ENCODE measurements around the gene LOXHD1.

The LOXHD1 gene

GRCh38 chr18:46627136-46627535, 29.9 kb downstream of the LOXHD1 start:
- DNase-seq = no peak

DNA sequence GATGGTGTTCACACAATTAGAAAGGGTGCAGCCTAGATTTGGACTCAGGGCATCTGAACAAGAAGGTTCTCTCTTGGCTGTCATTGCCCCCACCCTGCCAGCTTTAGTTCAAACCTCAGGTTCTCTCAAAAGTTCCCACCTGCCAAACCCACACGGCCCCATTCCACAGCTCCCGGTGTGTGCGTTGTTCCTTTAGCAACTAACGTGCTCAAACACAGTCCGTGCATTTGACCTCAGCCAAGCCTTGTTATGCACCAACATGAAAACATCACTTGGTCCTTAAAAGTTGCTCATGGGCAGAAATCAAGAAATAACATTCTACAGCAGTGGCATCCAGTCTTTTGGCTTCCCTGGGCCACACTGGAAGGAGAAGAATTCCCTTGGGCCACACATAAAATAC, 32.0 kb downstream of the LOXHD1 start:
- no peak for DNase-seq

DNA sequence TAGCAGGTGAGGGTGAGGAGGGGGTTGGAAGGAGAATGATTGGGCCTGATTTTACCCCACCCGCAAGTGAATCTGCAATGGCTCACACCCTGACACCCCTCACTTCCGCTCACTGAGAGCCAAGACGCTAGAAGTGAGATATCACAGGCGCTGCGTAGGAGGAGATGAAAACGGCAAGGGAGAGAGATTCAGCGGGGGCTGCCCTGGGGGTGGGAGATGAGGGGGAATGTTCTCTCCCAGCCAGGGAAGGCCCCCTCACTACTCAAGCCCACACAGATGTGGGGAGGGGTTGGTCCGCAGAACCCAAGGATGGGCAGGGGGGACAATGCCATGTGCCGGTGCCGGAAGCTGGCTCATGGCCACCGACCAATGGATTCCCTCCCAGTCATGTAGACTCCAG, 32.9 kb downstream of the LOXHD1 start:
- DNase-seq = no peak

GRCh38 chr18:46623541-46623940, 33.5 kb downstream of the LOXHD1 start:
- DNase-seq = no peak

DNA sequence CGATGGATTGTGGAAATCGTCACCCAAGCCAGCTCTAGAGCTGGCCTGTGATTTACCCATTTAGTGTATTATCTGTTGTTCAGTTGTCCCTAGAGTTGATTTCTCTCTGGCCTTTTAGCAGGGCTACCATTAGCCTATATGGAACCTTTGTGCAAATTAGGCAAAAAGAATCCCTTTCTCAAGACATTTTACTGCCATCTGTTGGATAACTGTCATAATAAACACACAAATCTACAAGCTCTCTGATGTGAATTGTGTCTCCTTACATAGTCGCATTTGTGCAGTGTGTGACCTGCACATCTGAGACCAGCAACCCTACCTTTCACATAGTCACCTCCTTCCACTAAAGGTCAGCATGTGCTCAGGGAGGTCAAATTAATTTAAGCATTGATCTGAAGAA, 34.0 kb downstream of the LOXHD1 start:
- peak; percentile 6 for DNase-seq

DNA sequence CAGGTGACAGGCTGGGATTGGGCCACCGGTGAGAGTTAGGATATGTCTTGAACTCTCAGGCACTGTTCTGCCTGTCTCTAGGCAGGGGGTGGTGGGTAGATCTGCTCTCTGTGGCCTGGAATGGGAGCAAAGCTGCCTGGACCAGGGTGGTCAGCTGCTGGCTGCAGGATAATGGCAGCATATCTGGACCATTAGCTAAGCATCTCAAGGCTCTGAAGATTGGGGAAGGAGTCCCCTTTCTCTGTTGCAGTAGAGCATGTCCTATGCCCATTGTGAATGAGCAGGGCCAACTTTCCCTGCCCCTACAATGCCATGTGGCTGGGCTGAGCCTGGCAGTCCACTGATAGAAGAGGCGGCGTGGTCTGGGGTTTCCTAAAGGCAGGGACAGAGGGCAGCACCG, 34.6 kb downstream of the LOXHD1 start:
- DNase-seq = no peak

DNA sequence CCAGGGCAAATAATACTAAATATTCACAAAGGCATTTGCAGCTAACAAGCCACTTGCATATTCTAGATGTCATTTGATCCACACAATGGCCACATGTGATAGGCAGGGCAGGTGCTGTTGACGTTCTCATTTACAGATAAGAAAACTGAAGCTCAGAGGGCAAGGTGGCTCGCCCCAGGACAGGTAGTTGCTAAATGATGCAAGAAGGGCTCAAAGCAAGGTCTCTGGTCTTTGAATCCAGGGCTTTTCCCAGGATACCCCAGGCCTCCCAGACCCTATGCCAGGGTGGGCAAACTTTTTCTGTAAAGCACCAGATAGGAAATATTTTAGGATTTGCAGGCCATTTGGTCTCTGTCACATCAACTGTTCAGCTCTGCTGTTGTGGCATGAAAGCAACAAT, 35.1 kb downstream of the LOXHD1 start:
- no peak for DNase-seq

DNA sequence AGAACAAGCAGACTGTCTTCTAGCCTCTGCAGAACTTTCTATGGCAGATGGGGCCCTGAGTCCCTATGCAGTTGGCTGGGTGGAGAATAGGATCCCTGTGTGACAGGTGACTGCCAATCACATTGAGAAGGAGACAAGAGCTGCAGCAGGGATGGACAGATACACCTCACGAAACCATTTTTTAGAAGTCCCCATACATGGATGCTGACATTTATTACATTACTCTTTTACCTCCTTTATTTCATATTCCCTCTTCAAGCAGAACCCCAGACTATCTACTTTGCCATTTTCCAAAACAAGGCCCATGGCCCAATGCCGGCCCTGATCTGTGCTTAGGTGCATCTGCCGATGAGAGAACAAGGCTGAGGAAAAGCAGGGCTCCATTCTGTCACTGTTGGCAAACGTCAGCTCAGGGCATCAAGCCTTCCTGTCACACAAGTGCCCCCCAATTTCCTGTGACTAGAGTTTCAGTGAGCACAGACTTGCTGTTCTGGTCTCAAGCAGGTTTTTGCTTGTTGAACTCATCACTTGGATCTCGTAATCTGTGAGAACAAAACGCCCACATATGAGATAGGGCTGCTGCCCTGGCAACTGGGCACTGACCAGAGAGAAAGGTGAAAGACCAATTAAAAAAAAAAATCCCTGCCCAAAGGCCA, 35.8 kb downstream of the LOXHD1 start:
- no peak for DNase-seq

DNA sequence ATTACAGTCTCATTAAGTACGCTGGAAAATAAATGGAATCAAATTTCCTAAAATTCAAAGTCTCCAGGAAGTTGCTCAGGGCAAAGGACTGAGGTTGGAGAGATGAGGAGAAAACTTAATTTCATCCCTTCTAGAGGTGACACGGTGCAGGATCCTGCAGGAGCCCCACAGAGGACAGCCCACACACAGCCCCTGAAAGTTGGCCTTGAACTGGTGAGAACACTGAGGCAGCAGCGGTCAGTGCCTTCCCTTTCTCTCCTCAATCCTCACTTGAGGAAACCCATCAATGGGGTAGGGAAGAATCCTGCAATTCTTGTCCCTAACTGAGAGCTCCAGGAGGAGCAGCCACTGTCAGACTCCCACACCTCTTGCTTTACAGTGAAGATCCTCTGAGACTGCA, 37.5 kb downstream of the LOXHD1 start:
- no peak for DNase-seq

DNA sequence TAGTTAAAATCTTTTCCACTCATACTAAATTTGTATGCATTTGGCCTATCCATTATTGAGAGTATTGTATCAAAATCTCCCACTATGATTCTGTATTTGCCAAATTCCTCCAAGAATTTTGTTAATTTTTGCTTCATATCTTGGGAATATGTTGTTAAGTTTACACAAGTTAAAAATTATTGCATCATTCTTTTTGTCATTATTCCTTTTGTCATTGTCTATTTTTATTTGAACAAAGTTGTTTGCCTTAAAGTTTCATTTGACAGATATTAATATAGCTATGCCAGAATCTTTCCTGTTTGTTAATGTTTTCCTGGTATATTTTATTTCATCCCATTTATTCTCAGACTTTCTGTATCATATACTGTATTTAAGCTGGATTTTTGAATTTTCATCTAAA, 41.3 kb downstream of the LOXHD1 start:
- no peak for DNase-seq

DNA sequence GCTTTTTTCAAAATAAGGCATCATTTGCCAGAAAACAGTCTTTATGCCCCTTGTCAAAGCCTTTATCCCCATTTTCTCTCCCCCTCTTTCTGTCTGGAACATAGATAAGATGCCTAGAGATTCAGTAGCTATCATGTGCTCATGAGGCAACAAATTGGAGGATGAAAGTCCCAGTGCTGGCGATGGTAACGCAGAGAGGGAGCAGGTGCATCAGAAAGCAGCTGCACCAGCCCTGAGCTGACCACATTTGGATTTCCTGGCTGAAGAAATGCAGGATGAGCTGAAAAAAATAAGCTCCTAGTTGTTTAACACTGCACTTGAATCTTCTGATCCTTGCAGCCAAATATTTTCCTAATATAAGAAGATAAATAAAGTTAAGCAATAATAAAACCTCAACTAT, 48.0 kb downstream of the LOXHD1 start:
- DNase-seq = no peak

- no peak for DNase-seq
Observed at GRCh38 chr18:46607926-46608325, 49.1 kb downstream of the LOXHD1 start.

DNA sequence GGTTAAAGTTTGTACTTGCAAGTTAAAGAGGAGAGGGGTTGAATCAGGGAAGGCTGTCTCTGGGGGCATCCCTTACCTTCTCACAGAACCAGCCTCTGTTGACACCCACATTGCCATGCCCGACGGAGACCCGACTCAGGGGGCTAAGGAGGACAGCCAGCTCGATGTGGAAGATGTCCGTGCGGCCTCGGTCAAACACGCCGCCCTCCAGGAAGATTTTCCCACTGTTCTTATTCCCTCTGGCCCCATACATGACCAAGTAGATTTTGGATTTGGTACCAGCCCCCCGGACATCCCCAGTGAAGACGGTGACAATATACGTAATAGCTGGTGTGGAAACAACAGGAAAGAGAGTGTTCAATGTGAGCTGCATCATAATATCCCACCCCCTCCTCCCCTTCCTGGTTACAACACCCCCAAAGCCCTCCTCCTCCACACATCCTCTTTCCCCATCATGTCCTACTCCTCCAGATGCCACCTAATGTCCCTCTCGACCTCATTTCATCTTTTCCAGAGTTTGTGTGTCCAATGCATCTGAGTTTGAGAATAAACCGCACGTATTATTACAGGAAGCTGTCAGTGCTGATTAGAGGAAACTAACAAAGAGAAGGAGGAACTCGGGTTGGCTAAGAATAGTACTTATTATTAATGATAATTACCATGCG, 55.7 kb downstream of the LOXHD1 start:
- DNase-seq = no peak

DNA sequence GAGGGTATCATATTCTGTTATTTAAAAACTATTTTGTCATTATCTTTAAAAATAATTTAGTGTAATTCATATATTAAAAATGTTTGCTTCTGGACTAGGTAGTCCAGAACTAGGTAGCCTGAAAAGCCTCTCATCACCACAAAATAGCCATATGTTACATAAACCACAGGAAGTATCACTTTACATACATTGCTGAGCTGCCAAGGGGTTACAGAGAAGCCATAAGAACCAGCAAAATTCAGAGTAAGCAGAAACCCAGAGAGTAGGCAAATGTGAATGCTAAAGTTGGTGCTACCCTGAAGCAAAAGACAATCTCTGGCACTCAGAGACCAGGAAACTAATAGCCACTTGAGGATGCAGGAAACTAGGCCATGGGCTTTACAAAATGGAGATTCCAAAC, 60.9 kb downstream of the LOXHD1 start:
- no peak for DNase-seq

DNA sequence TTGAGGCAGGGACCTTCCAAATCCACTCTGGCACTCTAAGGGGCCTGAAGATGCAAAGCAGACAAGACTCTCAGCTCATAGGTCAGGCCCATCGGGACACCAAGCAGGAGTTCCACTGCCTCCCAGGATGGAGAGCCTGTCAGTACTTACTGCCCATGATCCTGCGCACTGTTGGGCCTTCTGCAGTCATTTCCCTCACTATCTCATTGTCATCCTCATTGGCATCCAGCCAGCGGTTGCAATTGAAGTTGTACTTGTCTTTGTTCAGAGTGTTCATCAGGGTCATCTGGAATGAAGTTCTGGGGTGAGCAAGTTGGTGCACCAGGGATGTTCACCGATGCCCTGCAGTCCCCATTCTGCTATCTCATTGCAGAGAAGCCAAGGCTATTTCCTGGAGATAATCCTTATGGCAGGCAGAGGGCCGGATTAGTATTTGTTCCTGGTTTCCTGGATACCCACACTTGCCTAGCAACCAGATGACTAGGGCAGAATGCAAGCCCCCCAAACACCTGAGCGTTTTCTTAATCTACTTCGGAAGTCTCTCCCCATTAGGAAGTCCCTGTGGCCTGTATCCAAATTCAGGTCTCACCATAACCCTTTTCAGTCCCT, 65.1 kb downstream of the LOXHD1 start:
- DNase-seq = no peak

- DNase-seq = no peak
Observed at GRCh38 chr18:46590103-46590502, 66.9 kb downstream of the LOXHD1 start.

- no peak for DNase-seq
Observed at GRCh38 chr18:46588971-46589660, 67.9 kb downstream of the LOXHD1 start.

GRCh38 chr18:46587600-46587999, 69.4 kb downstream of the LOXHD1 start:
- no peak for DNase-seq

GRCh38 chr18:46583711-46584110, 73.3 kb downstream of the LOXHD1 start:
- DNase-seq = no peak

GRCh38 chr18:46581648-46582047, 75.4 kb downstream of the LOXHD1 start:
- DNase-seq = no peak

- no peak for DNase-seq
Observed at GRCh38 chr18:46578987-46579386, 78.0 kb downstream of the LOXHD1 start.

DNA sequence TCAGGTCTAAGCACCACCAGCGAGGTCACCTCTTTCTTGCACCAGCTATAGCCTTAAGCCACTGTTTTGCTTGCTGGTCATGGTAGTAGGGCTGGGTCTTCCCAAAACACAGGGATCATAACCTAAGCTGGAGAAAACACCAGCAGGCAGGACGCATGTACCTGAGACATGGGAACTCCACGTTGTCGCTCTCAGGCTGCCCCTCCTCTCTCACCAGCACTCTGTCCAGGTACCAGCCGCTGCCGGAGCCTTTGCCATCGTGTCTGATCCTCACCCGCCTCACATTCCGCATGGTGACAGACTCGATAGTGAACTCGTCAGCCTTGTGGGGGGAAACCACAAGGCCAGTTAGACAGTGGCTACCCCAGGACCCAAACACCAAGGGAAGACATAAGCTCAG, 79.5 kb downstream of the LOXHD1 start:
- DNase-seq = no peak

- DNase-seq = no peak
Observed at GRCh38 chr18:46575851-46576250, 81.2 kb downstream of the LOXHD1 start.

GRCh38 chr18:46574743-46575115, 82.3 kb downstream of the LOXHD1 start:
- no peak for DNase-seq

Data from fibroblast of skin of right biceps (primary cell).